ENCODE measurements around the gene MYOF. TPM values are rescaled to one million over a fixed set of nuclear protein-coding genes. Genes with fewer than 3 reads are reported as not detected.
"Not testable (repeated sequence)": the region's sequence is repeated elsewhere in the genome, so short reads cannot be mapped to it uniquely, and the experiment has no call there.

Gene MYOF
- total RNA-seq, 1 donor from 2014 or later, result 260 TPM

- DNase-seq (ENCODE audit: extremely low read depth, low read depth, low spot score), result no peak
Observed at GRCh38 chr10:93485690-93486089, 3.6 kb upstream of the MYOF start.

GRCh38 chr10:93481637-93482144 lies 443 bp downstream of the MYOF start:
- DNase-seq (ENCODE audit: extremely low read depth, low read depth, low spot score), result no peak

GRCh38 chr10:93478873-93479272 lies 3.3 kb downstream of the MYOF start:
- no peak for DNase-seq (ENCODE audit: extremely low read depth, low read depth, low spot score)

- DNase-seq (ENCODE audit: extremely low read depth, low read depth, low spot score), result no peak
Observed at GRCh38 chr10:93476756-93477155, 5.4 kb downstream of the MYOF start.

- no peak for DNase-seq (ENCODE audit: extremely low read depth, low read depth, low spot score)
Observed at GRCh38 chr10:93475871-93476270, 6.3 kb downstream of the MYOF start.

GRCh38 chr10:93475227-93475626 lies 6.9 kb downstream of the MYOF start:
- no peak for DNase-seq (ENCODE audit: extremely low read depth, low read depth, low spot score)

- DNase-seq (ENCODE audit: extremely low read depth, low read depth, low spot score), result no peak
Observed at GRCh38 chr10:93473804-93474472, 8.2 kb downstream of the MYOF start.

- DNase-seq (ENCODE audit: extremely low read depth, low read depth, low spot score), result no peak
Observed at GRCh38 chr10:93473161-93473560, 9.0 kb downstream of the MYOF start.

GRCh38 chr10:93471110-93471651 lies 11.0 kb downstream of the MYOF start:
- peak; percentile 93 for DNase-seq (ENCODE audit: extremely low read depth, low read depth, low spot score)

- DNase-seq (ENCODE audit: extremely low read depth, low read depth, low spot score), result no peak
Observed at GRCh38 chr10:93469454-93469853, 12.7 kb downstream of the MYOF start.

GRCh38 chr10:93468461-93469213 lies 13.5 kb downstream of the MYOF start:
- DNase-seq (ENCODE audit: extremely low read depth, low read depth, low spot score), result no peak

- not testable (repeated sequence) for DNase-seq (ENCODE audit: extremely low read depth, low read depth, low spot score)
Observed at GRCh38 chr10:93467635-93468034, 14.5 kb downstream of the MYOF start.

- peak; percentile 80 for DNase-seq (ENCODE audit: extremely low read depth, low read depth, low spot score)
Observed at GRCh38 chr10:93465806-93466675, 16.1 kb downstream of the MYOF start.

GRCh38 chr10:93464776-93465388 lies 17.3 kb downstream of the MYOF start:
- DNase-seq (ENCODE audit: extremely low read depth, low read depth, low spot score), result no peak

GRCh38 chr10:93463723-93464476 lies 18.2 kb downstream of the MYOF start:
- no peak for DNase-seq (ENCODE audit: extremely low read depth, low read depth, low spot score)

GRCh38 chr10:93462881-93463280 lies 19.3 kb downstream of the MYOF start:
- DNase-seq (ENCODE audit: extremely low read depth, low read depth, low spot score), result peak; percentile 95

GRCh38 chr10:93462371-93462770 lies 19.8 kb downstream of the MYOF start:
- DNase-seq (ENCODE audit: extremely low read depth, low read depth, low spot score), result no peak

- no peak for DNase-seq (ENCODE audit: extremely low read depth, low read depth, low spot score)
Observed at GRCh38 chr10:93461807-93462178, 20.3 kb downstream of the MYOF start.

GRCh38 chr10:93461109-93461806 lies 20.9 kb downstream of the MYOF start:
- DNase-seq (ENCODE audit: extremely low read depth, low read depth, low spot score), result no peak
